Measurements from ENCODE around the gene OBSCN.

OBSCN gene

GRCh38 chr1:228289996-228290881 lies 82.4 kb downstream of the OBSCN start:
- no peak for DNase-seq

GRCh38 chr1:228291906-228292608 lies 84.2 kb downstream of the OBSCN start:
- no peak for DNase-seq

DNA sequence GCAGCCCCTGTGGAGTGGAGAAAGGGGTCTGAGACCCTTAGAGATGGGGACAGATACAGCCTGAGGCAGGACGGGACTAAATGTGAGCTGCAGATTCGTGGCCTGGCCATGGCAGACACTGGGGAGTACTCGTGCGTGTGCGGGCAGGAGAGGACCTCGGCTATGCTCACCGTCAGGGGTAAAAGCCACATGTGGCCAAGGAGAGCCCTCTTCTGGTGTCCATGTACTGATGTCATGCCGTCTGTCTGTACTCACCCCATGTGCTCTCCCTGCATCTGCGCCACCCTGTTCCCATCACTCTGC lies 84.7 kb downstream of the OBSCN start:
- no peak for DNase-seq

DNA sequence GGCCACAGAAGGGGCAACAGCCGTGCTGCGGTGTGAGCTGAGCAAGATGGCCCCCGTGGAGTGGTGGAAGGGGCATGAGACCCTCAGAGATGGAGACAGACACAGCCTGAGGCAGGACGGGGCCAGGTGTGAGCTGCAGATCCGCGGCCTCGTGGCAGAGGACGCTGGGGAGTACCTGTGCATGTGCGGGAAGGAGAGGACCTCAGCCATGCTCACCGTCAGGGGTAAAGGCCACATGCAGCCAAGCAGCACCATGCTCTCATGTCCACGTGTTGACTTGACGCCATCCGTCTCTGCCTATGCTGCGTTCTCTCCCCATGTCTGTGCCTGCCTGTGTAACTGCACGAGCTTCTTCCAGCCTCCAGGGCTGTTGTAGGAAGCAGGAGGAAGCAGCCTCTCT lies 85.5 kb downstream of the OBSCN start:
- no peak for DNase-seq

GRCh38 chr1:228293816-228294500 lies 86.1 kb downstream of the OBSCN start:
- DNase-seq, result no peak

DNA sequence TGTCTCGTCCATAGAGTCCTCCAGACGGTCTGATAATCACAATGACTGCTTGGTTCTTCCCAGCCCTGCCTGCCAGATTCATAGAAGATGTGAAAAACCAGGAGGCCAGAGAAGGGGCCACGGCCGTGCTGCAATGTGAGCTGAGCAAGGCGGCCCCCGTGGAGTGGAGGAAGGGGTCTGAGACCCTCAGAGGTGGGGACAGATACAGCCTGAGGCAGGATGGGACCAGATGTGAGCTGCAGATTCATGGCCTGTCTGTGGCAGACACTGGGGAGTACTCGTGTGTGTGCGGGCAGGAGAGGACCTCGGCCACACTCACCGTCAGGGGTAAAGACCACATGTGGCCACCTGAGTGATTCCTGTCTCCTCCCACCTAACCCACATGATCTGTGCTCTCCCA lies 86.9 kb downstream of the OBSCN start:
- no peak for DNase-seq

- DNase-seq, result no peak
Observed at GRCh38 chr1:228295201-228295600, 87.4 kb downstream of the OBSCN start.

- DNase-seq, result no peak
Observed at GRCh38 chr1:228295981-228296380, 88.1 kb downstream of the OBSCN start.

- DNase-seq, result no peak
Observed at GRCh38 chr1:228297242-228297641, 89.4 kb downstream of the OBSCN start.

DNA sequence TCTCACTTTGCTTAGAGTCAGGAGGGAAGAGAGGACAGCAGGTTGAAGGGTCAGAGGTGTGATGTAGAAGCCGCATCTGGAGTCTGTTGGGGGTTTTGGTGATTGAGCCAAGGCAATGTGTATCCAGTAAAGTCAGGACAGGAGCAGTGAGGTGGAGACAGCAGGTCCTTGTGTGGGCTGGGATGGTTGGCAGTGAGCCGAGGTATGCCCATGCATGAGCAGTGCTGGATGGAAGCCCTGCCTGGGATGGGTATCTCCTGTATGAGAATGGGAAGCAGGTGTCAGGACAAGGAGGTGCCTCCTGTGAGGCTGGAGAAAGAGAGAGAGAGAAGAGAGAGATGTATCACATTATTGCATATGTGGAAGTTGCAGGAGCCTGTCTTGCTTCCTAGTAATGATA lies 90.0 kb downstream of the OBSCN start:
- DNase-seq, result no peak

- no peak for DNase-seq
Observed at GRCh38 chr1:228298471-228298870, 90.6 kb downstream of the OBSCN start.

DNA sequence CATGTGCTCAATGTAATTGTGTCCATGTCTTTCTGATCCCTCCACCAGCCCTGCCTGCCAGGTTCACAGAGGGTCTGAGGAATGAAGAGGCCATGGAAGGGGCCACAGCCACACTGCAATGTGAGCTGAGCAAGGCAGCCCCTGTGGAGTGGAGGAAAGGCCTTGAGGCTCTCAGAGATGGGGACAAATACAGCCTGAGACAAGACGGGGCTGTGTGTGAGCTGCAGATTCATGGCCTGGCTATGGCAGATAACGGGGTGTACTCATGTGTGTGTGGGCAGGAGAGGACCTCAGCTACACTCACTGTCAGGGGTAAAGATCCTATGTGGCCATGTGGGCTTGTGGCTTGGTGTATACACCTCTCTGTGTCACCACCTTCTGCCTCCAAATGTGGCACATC lies 91.4 kb downstream of the OBSCN start:
- no peak for DNase-seq

DNA sequence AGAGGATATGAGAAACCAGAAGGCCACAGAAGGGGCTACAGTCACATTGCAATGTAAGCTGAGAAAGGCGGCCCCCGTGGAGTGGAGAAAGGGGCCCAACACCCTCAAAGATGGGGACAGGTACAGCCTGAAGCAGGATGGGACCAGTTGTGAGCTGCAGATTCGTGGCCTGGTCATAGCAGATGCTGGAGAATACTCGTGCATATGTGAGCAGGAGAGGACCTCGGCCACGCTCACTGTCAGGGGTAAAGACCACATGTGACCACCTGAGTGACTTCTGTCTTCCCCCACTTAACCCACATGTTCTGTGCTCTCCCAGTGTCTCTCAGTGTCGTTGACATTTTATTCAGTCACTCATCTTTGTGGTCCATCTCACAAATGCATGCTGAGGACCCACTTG lies 92.1 kb downstream of the OBSCN start:
- no peak for DNase-seq

- no peak for DNase-seq
Observed at GRCh38 chr1:228302086-228302485, 94.2 kb downstream of the OBSCN start.

DNA sequence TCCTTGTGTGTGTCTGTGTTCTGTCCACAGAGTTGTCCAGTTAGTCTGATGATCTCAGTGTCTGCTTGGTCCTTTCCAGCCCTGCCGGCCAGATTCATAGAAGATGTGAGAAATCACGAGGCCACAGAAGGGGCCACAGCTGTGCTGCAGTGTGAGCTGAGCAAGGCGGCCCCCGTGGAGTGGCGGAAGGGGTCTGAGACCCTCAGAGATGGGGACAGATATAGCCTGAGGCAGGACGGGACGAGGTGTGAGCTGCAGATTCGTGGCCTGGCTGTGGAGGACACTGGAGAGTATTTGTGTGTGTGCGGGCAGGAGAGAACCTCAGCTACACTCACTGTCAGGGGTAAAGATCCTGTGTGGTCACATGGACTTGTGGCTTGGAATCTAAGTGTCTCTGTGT lies 95.8 kb downstream of the OBSCN start:
- DNase-seq, result no peak

- no peak for DNase-seq
Observed at GRCh38 chr1:228304225-228304624, 96.4 kb downstream of the OBSCN start.

DNA sequence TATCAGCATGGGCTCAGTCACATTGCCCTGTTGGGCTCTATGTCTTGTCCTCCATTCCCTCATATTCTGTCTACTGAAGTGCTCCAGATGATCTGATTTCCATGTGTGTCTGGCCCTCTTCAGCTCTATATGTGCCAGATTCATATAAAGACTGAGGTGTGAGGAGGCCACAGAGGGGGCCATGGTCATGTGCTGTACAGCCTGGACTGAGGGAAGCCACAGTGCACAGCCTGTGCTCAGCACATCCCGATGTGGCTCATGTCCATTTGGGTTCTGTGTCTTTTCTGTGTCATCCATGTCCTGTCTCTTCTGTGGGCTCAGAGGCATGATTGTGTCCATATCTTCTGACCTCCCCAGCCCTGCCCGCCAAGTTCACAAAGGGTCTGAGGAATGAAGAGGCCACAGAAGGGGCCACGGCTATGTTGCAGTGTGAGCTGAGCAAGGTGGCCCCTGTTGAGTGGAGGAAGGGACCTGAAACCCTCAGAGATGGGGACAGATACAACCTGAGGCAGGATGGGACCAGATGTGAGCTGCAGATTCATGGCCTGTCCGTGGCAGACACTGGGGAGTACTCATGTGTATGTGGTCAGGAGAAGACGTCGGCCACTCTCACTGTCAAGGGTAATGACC lies 97.0 kb downstream of the OBSCN start:
- no peak for DNase-seq

GRCh38 chr1:228305721-228306152 lies 97.9 kb downstream of the OBSCN start:
- DNase-seq, result no peak

- no peak for DNase-seq
Observed at GRCh38 chr1:228306275-228307217, 98.7 kb downstream of the OBSCN start.

- no peak for DNase-seq
Observed at GRCh38 chr1:228307218-228308023, 99.6 kb downstream of the OBSCN start.

DNA sequence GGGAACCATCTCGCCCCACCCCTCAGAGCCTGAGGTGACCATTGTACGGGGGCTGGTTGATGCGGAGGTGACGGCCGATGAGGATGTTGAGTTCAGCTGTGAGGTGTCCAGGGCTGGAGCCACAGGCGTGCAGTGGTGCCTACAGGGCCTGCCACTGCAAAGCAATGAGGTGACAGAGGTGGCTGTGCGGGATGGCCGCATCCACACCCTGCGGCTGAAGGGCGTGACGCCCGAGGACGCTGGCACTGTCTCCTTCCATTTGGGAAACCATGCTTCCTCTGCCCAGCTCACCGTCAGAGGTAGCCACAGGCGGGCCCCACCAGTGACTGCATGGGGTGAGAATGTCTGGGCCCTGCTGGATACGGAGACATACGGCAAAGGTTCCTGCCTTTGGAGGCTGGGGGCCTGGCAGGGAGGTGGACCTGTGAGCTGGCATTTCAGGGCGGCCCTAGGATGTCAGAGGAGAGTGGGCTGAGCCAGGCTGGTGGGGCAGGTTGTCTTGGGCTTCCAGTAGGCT lies 100.3 kb downstream of the OBSCN start:
- DNase-seq, result no peak

Measured in stimulated activated naive CD4-positive, alpha-beta T cell (primary cell).